Uterus (tissue), 4 donors: Measurements from ENCODE around the gene MDK. TPM values are rescaled to one million over a fixed set of nuclear protein-coding genes. Genes with fewer than 3 reads are reported as not detected.

Experiments
- DNase-seq, 2 donors: peaks; one replicate each; pipeline ENCODE4 v3.0.0-alpha.2; 2019 to 2020
- H3K27ac ChIP-seq, 2 donors: fragments of 200-600 bp; sonication (generic); 1 replicate in 1 of 2; 2 replicates in 1 of 2; pipeline ENCODE4 v1.5.1; 2016 to 2018
- H3K27me3 ChIP-seq, 2 donors: fragments of 200-600 bp; sonication (generic); one replicate each; pipeline ENCODE4 v1.5.1; 2018 to 2019; ENCODE audit warnings: control low read depth in 1 of 2
- H3K36me3 ChIP-seq, 2 donors: fragments of 200-600 bp; sonication (generic); one replicate each; pipeline ENCODE4 v1.5.1; 2019; ENCODE audit warnings: control low read depth in 1 of 2
- H3K4me1 ChIP-seq, 2 donors: fragments of 200-600 bp; sonication (generic); one replicate each; pipeline ENCODE4 v1.5.1; 2018 to 2019; ENCODE audit warnings: control low read depth in 1 of 2
- H3K4me3 ChIP-seq, 2 donors: fragments of 200-600 bp; sonication (generic); 1 replicate in 1 of 2; 2 replicates in 1 of 2; pipeline ENCODE4 v1.5.1; 2018 to 2019; ENCODE audit warnings: mild to moderate bottlenecking in 1 of 2
- H3K9me3 ChIP-seq, 2 donors: fragments of 200-600 bp; sonication (generic); one replicate each; pipeline ENCODE4 v1.5.1; 2019; ENCODE audit warnings: control low read depth in 1 of 2
- CTCF ChIP-seq, 4 experiments: fragments of 200-600 bp in 2 of 4; fragments of 450-650 bp in 2 of 4; sonication (generic) in 2 of 4; IDR thresholded peaks; one replicate each; pipeline ENCODE4 v1.5.1; 2016 to 2019; ENCODE audit warnings: antibody characterized with exemption in 4 of 4, mild to moderate bottlenecking in 2 of 4, moderate library complexity in 1 of 4
- POLR2A ChIP-seq, 2 donors: fragments of 450-650 bp; IDR thresholded peaks; one replicate each; pipeline ENCODE4 v1.6.1; 2016; ENCODE audit warnings: antibody characterized with exemption in 2 of 2, mild to moderate bottlenecking in 1 of 2, moderate library complexity in 1 of 2
- intact Hi-C: fragments of 100-400 bp; cut with DNase I; formaldehyde crosslinking; loops from one replicate; pipeline ENCODE4 v1.15.1; 2023; ENCODE audit warnings: low total_unique reads
- total RNA-seq, 4 donors: library from RNA; depleted of rRNA in 3 of 4; stranded (reverse); fragments of >200 nt in 3 of 4; gene quantifications; one replicate each; pipeline versions ENCODE4 v1.1.0 to v1.2.4, GENCODE V29; 2014 to 2023
- donor health status: DM: yes; HTN: yes; CAD: no.

Gene MDK
- total RNA-seq, 4 donors from 2014 or later = 61.7 to 305 (median 103) TPM

GRCh38 chr11:46338988-46339666 is 42.3 kb upstream of the MDK start:
- no peak for DNase-seq
- Histone ChIP-seq H3K9me3 (no peaks in the 10 kb centered on the region), H3K4me3 (peak overlapping the region in 1 of 2 donors; percentile 2)

GRCh38 chr11:46339816-46340215 is 41.7 kb upstream of the MDK start:
- intact Hi-C loops = no loop called here
- Histone ChIP-seq H3K9me3 (no peaks in the 10 kb centered on the region), H3K36me3 (no peaks in the 10 kb centered on the region), H3K4me3 (no peak overlapping the region), H3K4me1 (no peaks in the 10 kb centered on the region), H3K27me3 (no peaks in the 10 kb centered on the region), H3K27ac (peak overlapping the region in 1 of 2 donors; percentile 66)
- DNase-seq = no peak
- TF ChIP-seq CTCF (IDR thresholded peaks at IDR 0.05) (no peak), POLR2A (IDR thresholded peaks at IDR 0.05) (no peak)

More at GRCh38 chr11:46338988-46339666, 42.3 kb upstream of the MDK start:
- Histone ChIP-seq H3K27ac (peak overlapping the region; percentile 50 to 66), H3K27me3 (no peaks in the 10 kb centered on the region), H3K4me1 (no peaks in the 10 kb centered on the region), H3K36me3 (no peaks in the 10 kb centered on the region)
- intact Hi-C loops = no loop called here
- no peak for TF ChIP-seq CTCF (IDR thresholded peaks at IDR 0.05)
- no peak for TF ChIP-seq POLR2A (IDR thresholded peaks at IDR 0.05)

- DNase-seq = no peak
- TF ChIP-seq POLR2A (IDR thresholded peaks at IDR 0.05) = no peak
- TF ChIP-seq CTCF (IDR thresholded peaks at IDR 0.05) = no peak
- no peaks in the 10 kb centered on the region for H3K36me3 ChIP-seq
- intact Hi-C loops = no loop called here
- H3K4me1 ChIP-seq = no peaks in the 10 kb centered on the region
- H3K4me3 ChIP-seq = no peak overlapping the region
- H3K27me3 ChIP-seq = no peaks in the 10 kb centered on the region
- no peaks in the 10 kb centered on the region for H3K9me3 ChIP-seq
- peak overlapping the region in 1 of 2 donors; percentile 24 for H3K27ac ChIP-seq
These were observed 40.0 kb upstream of the MDK start for GRCh38 chr11:46341454-46341853.

- no peak for DNase-seq
- H3K4me3 ChIP-seq = no peak overlapping the region
- H3K27ac ChIP-seq = peak overlapping the region; percentile 19 to 24
- no peak for TF ChIP-seq CTCF (IDR thresholded peaks at IDR 0.05)
- no peak for TF ChIP-seq POLR2A (IDR thresholded peaks at IDR 0.05)
- no peaks in the 10 kb centered on the region for H3K9me3 ChIP-seq
- no peaks in the 10 kb centered on the region for H3K36me3 ChIP-seq
- H3K27me3 ChIP-seq = no peaks in the 10 kb centered on the region
- H3K4me1 ChIP-seq = no peaks in the 10 kb centered on the region
- intact Hi-C loops = no loop called here
These were observed 39.2 kb upstream of the MDK start for GRCh38 chr11:46342239-46342638.

- H3K36me3 ChIP-seq = no peaks in the 10 kb centered on the region
- intact Hi-C loops = no loop called here
- no peaks in the 10 kb centered on the region for H3K27me3 ChIP-seq
- H3K4me3 ChIP-seq = no peak overlapping the region
- TF ChIP-seq CTCF (IDR thresholded peaks at IDR 0.05) (no peak), POLR2A (IDR thresholded peaks at IDR 0.05) (no peak)
- H3K9me3 ChIP-seq = no peaks in the 10 kb centered on the region
- DNase-seq = no peak
- peaks cover 0 to 8% of the 10 kb centered on the region in 2 donors for H3K4me1 ChIP-seq
- H3K27ac ChIP-seq = no peak overlapping the region
These were observed 37.9 kb upstream of the MDK start for GRCh38 chr11:46343520-46343919.
